HepG2 (cell line): ENCODE measurements around the gene ARHGAP19. TPM values are rescaled to one million over a fixed set of nuclear protein-coding genes. Genes with fewer than 3 reads are reported as not detected.

Source experiments
- ATAC-seq: fragments of 200-7000 bp; cut with Tn5 transposase; 3 replicates; pipeline ENCODE4 v1.9.1; 2020; ENCODE audit warnings: mild to moderate bottlenecking, moderate library complexity
- BruUV-seq: library from RNA; stranded (reverse); fragments of 400-500 nt; replicated peaks from 2 replicates; lab custom pipeline; 2021; lab: Mats Ljungman, UMichigan
- CTCF ChIA-PET: fragments of 300-600 bp; formaldehyde crosslinking; extraction: SDS; loops from one replicate; lab custom pipeline; 2021; ENCODE audit warnings: low total read pairs, inconsistent platforms, low intra/inter-chr PET ratio; lab: Yijun Ruan, JAX
- POLR2A ChIA-PET: fragments of 350-600 bp; sonication (Branson Sonifier 250); formaldehyde crosslinking; loops from one replicate; lab custom pipeline; 2020; ENCODE audit warnings: antibody characterized with exemption, inconsistent platforms; lab: Yijun Ruan, JAX
- DNase-seq: peaks from one replicate; pipeline ENCODE4 v3.0.0-alpha.2; 2015; ENCODE audit warnings: low spot score
- FAIRE-seq: peaks from 3 replicates; lab custom pipeline; 2011; peaks lifted over from hg19 to GRCh38; lab: Jason Lieb, UNC
- H2AFZ ChIP-seq: one replicate; pipeline ENCODE4 v1.6.1; 2011; ENCODE audit warnings: low read length, inconsistent platforms
- H3K27ac ChIP-seq: fragments of 300-600 bp; 3 replicates; pipeline ENCODE4 v1.8.0; 2011; ENCODE audit warnings: mixed run types, mild to moderate bottlenecking, mixed read lengths, low read length, inconsistent platforms; ENCODE audit not compliant: insufficient read depth; ENCODE audit errors: extremely low read length
- H3K27me3 ChIP-seq, 2 experiments: fragments of 200-600 bp in 1 of 2; 2 replicates in 1 of 2; 3 replicates in 1 of 2; pipeline versions ENCODE4 v1.6.0 to v1.8.0; 2011; ENCODE audit warnings: low read length in 2 of 2, mild to moderate bottlenecking in 2 of 2, moderate library complexity in 2 of 2, inconsistent platforms in 1 of 2; ENCODE audit not compliant: insufficient read depth in 2 of 2, control insufficient read depth in 1 of 2
- H3K36me3 ChIP-seq, 2 experiments: fragments of 200-600 bp in 1 of 2; replicated peaks in 1 of 2; 2 replicates in 1 of 2; 3 replicates in 1 of 2; pipeline versions ENCODE4 v1.5.1 to v1.8.0; 2011; ENCODE audit warnings: low read length in 2 of 2, inconsistent platforms in 1 of 2; ENCODE audit not compliant: insufficient read depth in 2 of 2, control insufficient read depth in 1 of 2
- H3K4me1 ChIP-seq: 2 replicates; pipeline ENCODE4 v1.5.1; 2012; ENCODE audit warnings: low read length, inconsistent platforms; ENCODE audit not compliant: insufficient read depth
- H3K4me2 ChIP-seq: 2 replicates; pipeline ENCODE4 v1.6.0; 2011; ENCODE audit warnings: low read depth, low read length, inconsistent platforms
- H3K4me3 ChIP-seq, 3 experiments: fragments of 200-600 bp in 1 of 3; sonication (generic), shearing (Covaris generic) in 1 of 3; replicated peaks in 1 of 3; 2 replicates each; pipeline ENCODE4 v1.5.1; 2011 to 2016; ENCODE audit warnings: low read length in 3 of 3, inconsistent platforms in 2 of 3, low read depth in 2 of 3, mild to moderate bottlenecking in 2 of 3, control low read depth in 1 of 3, mixed read lengths in 1 of 3; ENCODE audit not compliant: insufficient read depth in 1 of 3
- H3K79me2 ChIP-seq: one replicate; pipeline ENCODE4 v1.6.1; 2011; ENCODE audit warnings: low read length, inconsistent platforms; ENCODE audit not compliant: insufficient read depth
- H3K9ac ChIP-seq: 2 replicates; pipeline ENCODE4 v1.6.0; 2011; ENCODE audit warnings: mild to moderate bottlenecking, low read depth, low read length, inconsistent platforms; ENCODE audit not compliant: insufficient read depth
- H3K9me3 ChIP-seq: 2 replicates; pipeline ENCODE4 v1.5.1; 2012; ENCODE audit warnings: mild to moderate bottlenecking, low read length
- H4K20me1 ChIP-seq: 2 replicates; pipeline ENCODE4 v1.6.0; 2011; ENCODE audit warnings: inconsistent platforms, mild to moderate bottlenecking, low read length, moderate library complexity; ENCODE audit not compliant: insufficient read depth
- ASH2L ChIP-seq: fragments of 300-600, 200-600 bp; sonication (generic); IDR thresholded peaks from 2 replicates; pipeline ENCODE4 v1.7.0; 2017; ENCODE audit warnings: low read depth, mild to moderate bottlenecking, moderate library complexity, mixed read lengths, low read length; ENCODE audit not compliant: insufficient read length
- ATF5 ChIP-seq: sonication (generic); formaldehyde crosslinking; IDR thresholded peaks from 2 replicates; pipeline ENCODE4 v1.4.0; 2020; ENCODE audit warnings: mild to moderate bottlenecking, low read depth, missing genetic modification reagents
- CCDC6 ChIP-seq: sonication (generic); formaldehyde crosslinking; IDR thresholded peaks from 2 replicates; pipeline ENCODE4 v1.8.1; 2022; ENCODE audit warnings: mild to moderate bottlenecking, missing genetic modification reagents, moderate library complexity
- CREB3 ChIP-seq: sonication (generic); formaldehyde crosslinking; IDR thresholded peaks from 2 replicates; pipeline ENCODE4 v1.5.0; 2020; ENCODE audit warnings: missing genetic modification reagents
- EP300 ChIP-seq, 3 experiments: sonication (generic) in 1 of 3; formaldehyde crosslinking in 1 of 3; IDR thresholded peaks; 2 replicates each; pipeline versions ENCODE4 v1.5.1 to v1.6.1; 2011 to 2020; ENCODE audit warnings: low read depth in 2 of 3, low read length in 2 of 3, borderline replicate concordance in 1 of 3, improper control_type of control experiment in 1 of 3, mild to moderate bottlenecking in 1 of 3, missing genetic modification reagents in 1 of 3, moderate library complexity in 1 of 3
- MAFF ChIP-seq: IDR thresholded peaks from 2 replicates; pipeline ENCODE4 v1.6.1; 2011; ENCODE audit warnings: low read depth, low read length, improper control_type of control experiment
- MAFK ChIP-seq, 2 experiments: IDR thresholded peaks in 1 of 2; conservative IDR thresholded peaks in 1 of 2; 2 replicates each; pipeline ENCODE4 v1.6.1; 2011; ENCODE audit warnings: improper control_type of control experiment in 2 of 2, low read length in 2 of 2
- MATR3 ChIP-seq: sonication (generic); formaldehyde crosslinking; IDR thresholded peaks from 2 replicates; pipeline ENCODE4 v1.4.0; 2020; ENCODE audit warnings: missing genetic modification reagents
- NFYB ChIP-seq: sonication (generic); formaldehyde crosslinking; IDR thresholded peaks from 2 replicates; pipeline ENCODE4 v1.4.0; 2020; ENCODE audit warnings: missing genetic modification reagents
- PHF5A ChIP-seq: IDR thresholded peaks from one replicate; pipeline ENCODE4 v1.6.1; 2018; ENCODE audit warnings: low read depth, missing genetic modification reagents; ENCODE audit not compliant: unreplicated experiment
- RAD51 ChIP-seq: fragments of 450-650 bp; IDR thresholded peaks from 2 replicates; pipeline ENCODE4 v1.6.1; 2016; ENCODE audit warnings: borderline replicate concordance
- THRA ChIP-seq: sonication (generic); formaldehyde crosslinking; IDR thresholded peaks from 2 replicates; pipeline ENCODE4 v1.4.0; 2020; ENCODE audit warnings: missing genetic modification reagents, borderline replicate concordance
- ZFP90 ChIP-seq: sonication (generic); formaldehyde crosslinking; IDR thresholded peaks from 2 replicates; pipeline ENCODE4 v1.8.0; 2022; ENCODE audit warnings: missing genetic modification reagents, mild to moderate bottlenecking, inconsistent platforms, borderline replicate concordance
- ZMAT5 ChIP-seq: sonication (generic); formaldehyde crosslinking; IDR thresholded peaks from 2 replicates; pipeline ENCODE4 v1.5.0; 2020; ENCODE audit warnings: mild to moderate bottlenecking, low read depth, missing genetic modification reagents, borderline replicate concordance
- ZNF274 ChIP-seq: sonication (generic); formaldehyde crosslinking; IDR thresholded peaks from 2 replicates; pipeline ENCODE4 v1.5.1; 2020; ENCODE audit warnings: mild to moderate bottlenecking, missing genetic modification reagents
- ZNF33A ChIP-seq: sonication (generic); formaldehyde crosslinking; IDR thresholded peaks from 2 replicates; pipeline ENCODE4 v1.5.1; 2020; ENCODE audit warnings: missing genetic modification reagents, mild to moderate bottlenecking, moderate library complexity, borderline replicate concordance
- ZNF598 ChIP-seq: sonication (generic); formaldehyde crosslinking; IDR thresholded peaks from 2 replicates; pipeline ENCODE4 v1.5.1; 2020; ENCODE audit warnings: mild to moderate bottlenecking, missing genetic modification reagents, borderline replicate concordance
- ZNF770 ChIP-seq: sonication (generic); formaldehyde crosslinking; IDR thresholded peaks from 2 replicates; pipeline ENCODE4 v1.5.0; 2020; ENCODE audit warnings: mild to moderate bottlenecking, missing genetic modification reagents
- WGBS: methylation state at CpG from one replicate; pipeline ENCODE4 v1.1.6; 2017; ENCODE audit warnings: low lambda C conversion rate; 5-methylcytosine and 5-hydroxymethylcytosine counted together
- in situ Hi-C: cut with HindIII; loops from 2 replicates; pipeline ENCODE4 v1.10.0; 2017; ENCODE audit warnings: low pct_unique_long_range_greater_than_20kb; ENCODE audit not compliant: extremely low pct_ligation_motif_present
- intact Hi-C: fragments of 100-400 bp; cut with micrococcal nuclease; formaldehyde crosslinking; loops from one replicate; pipeline ENCODE4 v1.10.0; 2022; ENCODE audit not compliant: unreplicated experiment
- polyA plus RNA-seq, 8 experiments: library from polyadenylated mRNA; depleted of rRNA in 3 of 8; stranded (reverse) in 7 of 8; unstranded in 1 of 8; fragments of >200 nt; fragmentation: Illumina TruSeq in 4 of 8; extraction: Trizol in 4 of 8; gene quantifications; 2 replicates each; pipeline versions ENCODE4 v1.2.1 to v1.2.3, GENCODE V29; 2011 to 2016; ENCODE audit warnings: low read depth in 4 of 8, missing spikeins in 1 of 8, mixed read lengths in 1 of 8; ENCODE audit not compliant: insufficient read depth in 1 of 8
- total RNA-seq, 5 experiments: library from RNA; depleted of rRNA; stranded (reverse); fragments of >200 nt; fragmentation: Illumina TruSeq; extraction: Trizol; gene quantifications; 2 replicates each; pipeline ENCODE4 v1.2.3, GENCODE V29; 2016; ENCODE audit warnings: low read depth in 1 of 5

Gene ARHGAP19
- total and polyA plus RNA-seq, 2 of the 13 experiments (the other 11 are each of a cell fraction or from before 2014, with no cell fraction given): 7.6 to 10.0 TPM

GRCh38 chr10:97314671-97315070, 22.2 kb upstream of the ARHGAP19 start (continued):
- TF ChIP-seq ATF5 (CRISPR knock-in tag): no peak
- TF ChIP-seq PHF5A (CRISPR knock-in tag): no peak
- TF ChIP-seq ZNF598 (CRISPR knock-in tag): no peak
- TF ChIP-seq ZFP90 (CRISPR knock-in tag): no peak

- BruUV-seq: no TSS peak
- TF ChIP-seq MAFK (conservative IDR thresholded peaks at IDR 0.05 in 1 of 2, IDR thresholded peaks at IDR 0.05 in 1 of 2; ENCODE audit: low read length in 2 of 2) (peak; percentile 30 to 50; a peak in 2 of 4 replicates), RAD51 (no peak), MATR3 (CRISPR knock-in tag) (no peak), ZNF274 (no peak), ZNF770 (CRISPR knock-in tag) (peak; percentile 48; the same call in 1 of the 2 replicates), NFYB (no peak), ZMAT5 (CRISPR knock-in tag) (no peak), MAFF (0 out of 2 replicates have a peak, but pooled peaks have one; percentile 21), CREB3 (CRISPR knock-in tag) (no peak), CCDC6 (CRISPR knock-in tag) (no peak), ASH2L (no peak), THRA (CRISPR knock-in tag) (no peak), EP300 (IDR thresholded peaks at IDR 0.05; ENCODE audit: low read depth in 2 of 2, low read length in 2 of 2) (no peak), EP300 (CRISPR knock-in tag; IDR thresholded peaks at IDR 0.05; ENCODE audit: borderline replicate concordance) (no peak), ZNF33A (CRISPR knock-in tag) (no peak)
Observed at GRCh38 chr10:97312897-97313296, 20.5 kb upstream of the ARHGAP19 start.

More at GRCh38 chr10:97312897-97313296, 20.5 kb upstream of the ARHGAP19 start:
- H3K79me2 ChIP-seq: no peaks in the 10 kb centered on the region
- ChIA-PET CTCF (no interaction called here), POLR2A (no interaction called here)
- H3K27ac ChIP-seq: no peak overlapping the region
- H3K4me2 ChIP-seq: no peak overlapping the region
- in situ Hi-C loops: no loop called here
- H3K4me1 ChIP-seq: peaks cover 36% of the 10 kb centered on the region
- H2AFZ ChIP-seq: no peak overlapping the region
- no peak overlapping the region for H3K9ac ChIP-seq
- intact Hi-C loops: no loop called here
- no peak for ATAC-seq
- peaks cover 0 to 1% of the 10 kb centered on the region in 2 experiments; a peak in 2 of 5 replicates for H3K27me3 ChIP-seq
- DNase-seq: no peak
- no peaks in the 10 kb centered on the region for H3K9me3 ChIP-seq
- H3K4me3 ChIP-seq: no peak overlapping the region
- no peaks in the 10 kb centered on the region for H3K36me3 ChIP-seq
- 68% methylated on average over 6 of the region's 6 CpGs for WGBS
- no peaks in the 10 kb centered on the region for H4K20me1 ChIP-seq
- FAIRE-seq: no peak
